GM03348 (cell line): ENCODE results near the gene NDUFA11.

Experiments
- DNase-seq: peaks from one replicate; pipeline ENCODE4 v3.0.0; 2012; ENCODE audit warnings: low spot score

Gene NDUFA11

GRCh38 chr19:5908773-5909442, 5.3 kb upstream of the NDUFA11 start:
- no peak for DNase-seq

GRCh38 chr19:5907241-5907640, 3.7 kb upstream of the NDUFA11 start:
- no peak for DNase-seq

GRCh38 chr19:5905114-5905778, 1.7 kb upstream of the NDUFA11 start:
- DNase-seq: no peak

- peak; percentile 99 for DNase-seq
These were observed 943 bp upstream of the NDUFA11 start, which contains the start of gene VMAC for GRCh38 chr19:5904352-5905113. Gene VMAC (plus strand): TSS chr19:5904872. CDS start chr19:5904891, 19 bp downstream.

GRCh38 chr19:5903056-5903623, 450 bp downstream of the NDUFA11 start:
- peak; percentile 65 for DNase-seq

GRCh38 chr19:5900976-5901375, 2.6 kb downstream of the NDUFA11 start:
- DNase-seq: no peak

- DNase-seq: no peak
These were observed 3.7 kb downstream of the NDUFA11 start for GRCh38 chr19:5899728-5900526.

GRCh38 chr19:5897189-5897969, 6.2 kb downstream of the NDUFA11 start:
- DNase-seq: no peak

GRCh38 chr19:5896365-5897076, 7.1 kb downstream of the NDUFA11 start:
- DNase-seq: no peak

GRCh38 chr19:5895890-5896289, 7.7 kb downstream of the NDUFA11 start:
- no peak for DNase-seq

- DNase-seq: no peak
These were observed 8.2 kb downstream of the NDUFA11 start for GRCh38 chr19:5895409-5895808.

GRCh38 chr19:5894704-5895349, 8.8 kb downstream of the NDUFA11 start:
- no peak for DNase-seq

- DNase-seq: no peak
These were observed 9.5 kb downstream of the NDUFA11 start for GRCh38 chr19:5893907-5894703.

GRCh38 chr19:5893296-5893903, 10.2 kb downstream of the NDUFA11 start:
- DNase-seq: no peak

GRCh38 chr19:5892772-5893275, 10.8 kb downstream of the NDUFA11 start:
- no peak for DNase-seq

- DNase-seq: peak; percentile 79
These were observed 11.4 kb downstream of the NDUFA11 start for GRCh38 chr19:5891938-5892771.

GRCh38 chr19:5891572-5891937, 12.0 kb downstream of the NDUFA11 start:
- no peak for DNase-seq
